Liver (tissue), 9 donors: Measurements from ENCODE around the gene EHF. TPM values are rescaled to one million over a fixed set of nuclear protein-coding genes. Genes with fewer than 3 reads are reported as not detected.

Experiments used
- DNase-seq: peaks from one replicate; pipeline ENCODE4 v3.0.0-alpha.2; 2017; ENCODE audit warnings: low spot score
- H3K27ac ChIP-seq, 2 donors: one replicate each; pipeline ENCODE4 v1.7.0; 2013; ENCODE audit warnings: inconsistent platforms in 2 of 2, low read length in 2 of 2, control low read depth in 1 of 2, low read depth in 1 of 2, mild to moderate bottlenecking in 1 of 2
- H3K27me3 ChIP-seq, 4 donors: one replicate each; pipeline versions ENCODE4 v1.6.1 to v1.7.0; 2013; ENCODE audit warnings: low read length in 3 of 4, inconsistent platforms in 1 of 4, mild to moderate bottlenecking in 1 of 4, moderate library complexity in 1 of 4; ENCODE audit not compliant: control insufficient read depth in 4 of 4, insufficient read depth in 4 of 4
- H3K36me3 ChIP-seq, 4 donors: one replicate each; pipeline versions ENCODE4 v1.6.1 to v1.7.0; 2013; ENCODE audit warnings: low read length in 3 of 4, mild to moderate bottlenecking in 3 of 4, low read depth in 1 of 4, moderate library complexity in 1 of 4; ENCODE audit not compliant: control insufficient read depth in 4 of 4, insufficient read depth in 3 of 4
- H3K4me1 ChIP-seq, 4 donors: one replicate each; pipeline versions ENCODE4 v1.6.1 to v1.7.0; 2013; ENCODE audit warnings: low read length in 3 of 4, mild to moderate bottlenecking in 3 of 4, moderate library complexity in 1 of 4; ENCODE audit not compliant: control insufficient read depth in 4 of 4, insufficient read depth in 4 of 4
- H3K4me3 ChIP-seq, 3 donors: one replicate each; pipeline versions ENCODE4 v1.6.1 to v1.7.0; 2013; ENCODE audit warnings: low read length in 3 of 3, control low read depth in 1 of 3, low read depth in 1 of 3, mild to moderate bottlenecking in 1 of 3
- H3K9ac ChIP-seq, 2 donors: one replicate each; pipeline ENCODE4 v1.7.0; 2013; ENCODE audit warnings: low read length in 2 of 2, mild to moderate bottlenecking in 2 of 2, moderate library complexity in 2 of 2, control low read depth in 1 of 2, low read depth in 1 of 2
- H3K9me3 ChIP-seq, 4 donors: one replicate each; pipeline versions ENCODE4 v1.6.1 to v1.7.0; 2013; ENCODE audit warnings: low read length in 3 of 4; ENCODE audit not compliant: control insufficient read depth in 4 of 4
- CTCF ChIP-seq: fragments of 150-350 bp; IDR thresholded peaks from 2 replicates; pipeline ENCODE4 v1.5.1; 2017; ENCODE audit warnings: improper control_type of control experiment, low read depth, low read length; ENCODE audit not compliant: missing input control
- EGR1 ChIP-seq, 2 donors: IDR thresholded peaks; 2 replicates each; pipeline ENCODE4 v1.6.1; 2016 to 2018; ENCODE audit warnings: antibody characterized with exemption in 2 of 2, low read depth in 2 of 2
- FOXA2 ChIP-seq: IDR thresholded peaks from 2 replicates; pipeline ENCODE4 v1.6.1; 2016; ENCODE audit warnings: antibody characterized with exemption
- GABPA ChIP-seq, 2 donors: IDR thresholded peaks in 1 of 2; conservative IDR thresholded peaks in 1 of 2; 2 replicates each; pipeline ENCODE4 v1.6.1; 2016; ENCODE audit warnings: antibody characterized with exemption in 2 of 2, mild to moderate bottlenecking in 1 of 2, moderate library complexity in 1 of 2
- HNF4A ChIP-seq, 2 donors: conservative IDR thresholded peaks; 2 replicates each; pipeline ENCODE4 v1.6.1; 2016; ENCODE audit warnings: antibody characterized with exemption in 2 of 2, mild to moderate bottlenecking in 2 of 2
- HNF4G ChIP-seq: IDR thresholded peaks from 2 replicates; pipeline ENCODE4 v1.6.1; 2016; ENCODE audit warnings: antibody characterized with exemption
- JUND ChIP-seq, 2 donors: IDR thresholded peaks; 2 replicates each; pipeline ENCODE4 v1.6.1; 2016; ENCODE audit warnings: antibody characterized with exemption in 2 of 2
- MAX ChIP-seq: IDR thresholded peaks from 2 replicates; pipeline ENCODE4 v1.6.1; 2016; ENCODE audit warnings: antibody characterized with exemption
- NR2F2 ChIP-seq: IDR thresholded peaks from 2 replicates; pipeline ENCODE4 v1.6.1; 2016; ENCODE audit warnings: antibody characterized with exemption
- RAD21 ChIP-seq, 2 donors: IDR thresholded peaks; 2 replicates each; pipeline ENCODE4 v1.6.1; 2016; ENCODE audit warnings: antibody characterized with exemption in 2 of 2, mild to moderate bottlenecking in 2 of 2
- RXRA ChIP-seq, 2 donors: IDR thresholded peaks; 2 replicates each; pipeline ENCODE4 v1.6.1; 2017 to 2018; ENCODE audit warnings: antibody characterized with exemption in 2 of 2, mild to moderate bottlenecking in 1 of 2
- SP1 ChIP-seq: IDR thresholded peaks from 2 replicates; pipeline ENCODE4 v1.6.1; 2018; ENCODE audit warnings: antibody characterized with exemption, mild to moderate bottlenecking
- TAF1 ChIP-seq: conservative IDR thresholded peaks from 2 replicates; pipeline ENCODE4 v1.6.1; 2016; ENCODE audit warnings: antibody characterized with exemption, mild to moderate bottlenecking
- YY1 ChIP-seq: IDR thresholded peaks from 2 replicates; pipeline ENCODE4 v1.6.1; 2016; ENCODE audit warnings: antibody characterized with exemption, mild to moderate bottlenecking
- WGBS: extraction: QIAGEN DNeasy Blood & Tissue Kit; methylation state at CpG from one replicate; pipeline ENCODE4 v1.1.7; 2013; 5-methylcytosine and 5-hydroxymethylcytosine counted together
- polyA plus RNA-seq, 2 donors: library from polyadenylated mRNA; stranded (reverse) in 1 of 2; unstranded in 1 of 2; fragments of 200-250 nt in 1 of 2; fragments of >200 nt in 1 of 2; fragmentation: Nextera tagmentation in 1 of 2; extraction: Ambion mirVana in 1 of 2; gene quantifications; one replicate each; pipeline versions ENCODE4 v1.2.1 to v1.2.3, GENCODE V29; 2013 to 2015
- total RNA-seq, 2 donors: library from RNA; depleted of rRNA; stranded (reverse); fragments of >200 nt; gene quantifications; one replicate each; pipeline ENCODE4 v1.2.3, GENCODE V29; 2014
- TF ChIP-seq, protein P1 (sequence below): IDR thresholded peaks from 2 replicates; pipeline ENCODE4 v1.6.1; 2016; ENCODE audit warnings: antibody characterized with exemption, mild to moderate bottlenecking
- TF ChIP-seq, protein P2 (sequence below): IDR thresholded peaks from 2 replicates; pipeline ENCODE4 v1.6.1; 2016; ENCODE audit warnings: antibody characterized with exemption
- TF ChIP-seq, protein P3 (sequence below): IDR thresholded peaks from 2 replicates; pipeline ENCODE4 v1.6.1; 2016; ENCODE audit warnings: antibody characterized with exemption
- donor health status: healthy.
- donor health status: healthy.
- donor health status: healthy.
- donor health status: healthy.
- donor health status: healthy.

The EHF gene
- total and polyA plus RNA-seq, 4 donors, result 0.85 to 5.9 (median 2.6) TPM

GRCh38 chr11:34593085-34593484, 27.8 kb upstream of the EHF start:
- Histone ChIP-seq H3K9ac (no peak overlapping the region), H3K9me3 (no peaks in the 10 kb centered on the region), H3K4me1 (no peaks in the 10 kb centered on the region), H3K27me3 (no peaks in the 10 kb centered on the region), H3K4me3 (no peak overlapping the region), H3K36me3 (no peaks in the 10 kb centered on the region), H3K27ac (no peak overlapping the region)
- TF ChIP-seq YY1 (no peak), FOXA2 (no peak), CTCF (no peak), EGR1 (IDR thresholded peaks at IDR 0.05; ENCODE audit: low read depth in 2 of 2) (no peak), HNF4G (no peak), TAF1 (no peak), MAX (no peak), JUND (IDR thresholded peaks at IDR 0.05) (no peak), GABPA (IDR thresholded peaks at IDR 0.05 in 1 of 2, conservative IDR thresholded peaks at IDR 0.05 in 1 of 2) (no peak), HNF4A (conservative IDR thresholded peaks at IDR 0.05) (no peak), RAD21 (IDR thresholded peaks at IDR 0.05) (no peak)
- TF ChIP-seq, protein P1, sequence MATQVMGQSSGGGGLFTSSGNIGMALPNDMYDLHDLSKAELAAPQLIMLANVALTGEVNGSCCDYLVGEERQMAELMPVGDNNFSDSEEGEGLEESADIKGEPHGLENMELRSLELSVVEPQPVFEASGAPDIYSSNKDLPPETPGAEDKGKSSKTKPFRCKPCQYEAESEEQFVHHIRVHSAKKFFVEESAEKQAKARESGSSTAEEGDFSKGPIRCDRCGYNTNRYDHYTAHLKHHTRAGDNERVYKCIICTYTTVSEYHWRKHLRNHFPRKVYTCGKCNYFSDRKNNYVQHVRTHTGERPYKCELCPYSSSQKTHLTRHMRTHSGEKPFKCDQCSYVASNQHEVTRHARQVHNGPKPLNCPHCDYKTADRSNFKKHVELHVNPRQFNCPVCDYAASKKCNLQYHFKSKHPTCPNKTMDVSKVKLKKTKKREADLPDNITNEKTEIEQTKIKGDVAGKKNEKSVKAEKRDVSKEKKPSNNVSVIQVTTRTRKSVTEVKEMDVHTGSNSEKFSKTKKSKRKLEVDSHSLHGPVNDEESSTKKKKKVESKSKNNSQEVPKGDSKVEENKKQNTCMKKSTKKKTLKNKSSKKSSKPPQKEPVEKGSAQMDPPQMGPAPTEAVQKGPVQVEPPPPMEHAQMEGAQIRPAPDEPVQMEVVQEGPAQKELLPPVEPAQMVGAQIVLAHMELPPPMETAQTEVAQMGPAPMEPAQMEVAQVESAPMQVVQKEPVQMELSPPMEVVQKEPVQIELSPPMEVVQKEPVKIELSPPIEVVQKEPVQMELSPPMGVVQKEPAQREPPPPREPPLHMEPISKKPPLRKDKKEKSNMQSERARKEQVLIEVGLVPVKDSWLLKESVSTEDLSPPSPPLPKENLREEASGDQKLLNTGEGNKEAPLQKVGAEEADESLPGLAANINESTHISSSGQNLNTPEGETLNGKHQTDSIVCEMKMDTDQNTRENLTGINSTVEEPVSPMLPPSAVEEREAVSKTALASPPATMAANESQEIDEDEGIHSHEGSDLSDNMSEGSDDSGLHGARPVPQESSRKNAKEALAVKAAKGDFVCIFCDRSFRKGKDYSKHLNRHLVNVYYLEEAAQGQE, result no peak
- TF ChIP-seq, protein P2, sequence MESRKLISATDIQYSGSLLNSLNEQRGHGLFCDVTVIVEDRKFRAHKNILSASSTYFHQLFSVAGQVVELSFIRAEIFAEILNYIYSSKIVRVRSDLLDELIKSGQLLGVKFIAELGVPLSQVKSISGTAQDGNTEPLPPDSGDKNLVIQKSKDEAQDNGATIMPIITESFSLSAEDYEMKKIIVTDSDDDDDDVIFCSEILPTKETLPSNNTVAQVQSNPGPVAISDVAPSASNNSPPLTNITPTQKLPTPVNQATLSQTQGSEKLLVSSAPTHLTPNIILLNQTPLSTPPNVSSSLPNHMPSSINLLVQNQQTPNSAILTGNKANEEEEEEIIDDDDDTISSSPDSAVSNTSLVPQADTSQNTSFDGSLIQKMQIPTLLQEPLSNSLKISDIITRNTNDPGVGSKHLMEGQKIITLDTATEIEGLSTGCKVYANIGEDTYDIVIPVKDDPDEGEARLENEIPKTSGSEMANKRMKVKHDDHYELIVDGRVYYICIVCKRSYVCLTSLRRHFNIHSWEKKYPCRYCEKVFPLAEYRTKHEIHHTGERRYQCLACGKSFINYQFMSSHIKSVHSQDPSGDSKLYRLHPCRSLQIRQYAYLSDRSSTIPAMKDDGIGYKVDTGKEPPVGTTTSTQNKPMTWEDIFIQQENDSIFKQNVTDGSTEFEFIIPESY, result no peak
- 25% methylated on average over 1 of the region's 1 CpG for WGBS
- no peak for DNase-seq

DNA sequence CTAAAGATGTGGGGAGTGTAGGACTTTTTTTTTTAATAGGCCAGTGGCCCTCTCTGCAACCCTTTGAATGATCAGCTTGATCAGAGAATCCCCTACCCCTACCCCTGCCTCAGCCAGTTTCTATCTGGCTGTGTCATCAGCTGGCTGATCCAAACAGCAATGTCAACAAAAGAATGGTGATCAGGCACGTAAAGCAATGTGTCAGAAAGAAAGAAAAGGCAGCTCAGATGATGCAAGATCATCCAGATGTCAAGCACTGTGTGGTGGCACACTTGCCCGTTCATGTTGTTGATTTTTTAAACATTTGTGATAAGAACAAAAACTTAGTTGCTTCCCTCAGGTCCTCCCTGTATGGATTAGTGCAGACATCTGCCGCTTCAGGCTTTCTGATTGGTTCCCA, 26.3 kb upstream of the EHF start:
- no peak for DNase-seq
- no peak overlapping the region for H3K27ac ChIP-seq
- no peaks in the 10 kb centered on the region for H3K27me3 ChIP-seq
- no peak overlapping the region for H3K4me3 ChIP-seq
- H3K9ac ChIP-seq, result no peak overlapping the region
- no peaks in the 10 kb centered on the region for H3K36me3 ChIP-seq
- H3K9me3 ChIP-seq, result no peaks in the 10 kb centered on the region
- 54% methylated on average over 3 of the region's 3 CpGs for WGBS
- no peaks in the 10 kb centered on the region for H3K4me1 ChIP-seq
- TF ChIP-seq, protein P3, sequence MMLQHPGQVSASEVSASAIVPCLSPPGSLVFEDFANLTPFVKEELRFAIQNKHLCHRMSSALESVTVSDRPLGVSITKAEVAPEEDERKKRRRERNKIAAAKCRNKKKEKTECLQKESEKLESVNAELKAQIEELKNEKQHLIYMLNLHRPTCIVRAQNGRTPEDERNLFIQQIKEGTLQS, result no peak
- TF ChIP-seq EGR1 (IDR thresholded peaks at IDR 0.05; ENCODE audit: low read depth in 2 of 2) (no peak), JUND (IDR thresholded peaks at IDR 0.05) (no peak), RXRA (IDR thresholded peaks at IDR 0.05) (no peak), YY1 (no peak), MAX (no peak), FOXA2 (no peak), SP1 (no peak), NR2F2 (no peak), HNF4A (conservative IDR thresholded peaks at IDR 0.05) (no peak)
- TF ChIP-seq, protein P2, result no peak
- TF ChIP-seq, protein P1, result no peak
